HG03064 (cell line): ENCODE measurements around the gene SH3TC1.
A peak's percentile ranks its signal among the peaks of the same experiment; 100 is the strongest.

Experiments
- ATAC-seq: cut with Tn5 transposase; IDR thresholded peaks from one replicate; pipeline ENCODE4 v1.9.1; 2021; ENCODE audit warnings: low read depth; ENCODE audit not compliant: unreplicated experiment

Gene SH3TC1

DNA sequence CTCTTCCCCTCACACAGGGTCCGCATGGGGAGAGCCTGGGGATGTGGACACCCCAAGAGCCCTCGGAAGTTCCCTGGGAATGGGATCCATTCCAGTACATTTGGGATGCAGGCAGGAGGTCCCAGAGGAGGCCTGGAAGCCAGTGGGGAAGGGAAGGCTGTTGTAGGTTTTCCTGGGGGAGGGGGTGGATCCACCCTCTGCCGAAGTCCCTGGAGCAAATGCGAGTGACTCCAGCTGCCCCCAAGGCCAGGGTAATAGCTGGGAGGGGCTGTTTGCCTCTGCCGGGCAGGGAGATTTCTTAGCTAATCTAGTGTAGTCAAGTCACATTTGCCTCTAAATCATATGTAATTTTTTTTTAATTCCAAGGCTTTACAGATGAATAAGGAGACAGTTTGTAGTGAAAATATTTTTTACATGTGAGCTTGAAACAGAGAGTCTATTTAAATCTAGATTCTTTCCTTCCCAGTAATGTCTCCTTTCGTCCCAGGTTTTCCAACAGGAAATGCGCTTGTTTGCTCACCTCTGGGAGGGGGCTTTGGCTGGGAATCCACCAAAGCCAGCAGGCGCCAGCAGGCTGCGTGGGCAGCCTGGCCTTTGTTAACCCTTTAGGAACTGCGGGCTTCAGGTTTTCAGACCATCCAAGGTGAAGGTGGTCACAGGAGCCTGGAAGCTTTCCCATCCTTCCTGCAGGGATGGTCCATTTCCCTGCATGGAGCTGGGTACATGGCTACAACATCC, 26.8 kb downstream of the SH3TC1 start:
- ATAC-seq: no peak

DNA sequence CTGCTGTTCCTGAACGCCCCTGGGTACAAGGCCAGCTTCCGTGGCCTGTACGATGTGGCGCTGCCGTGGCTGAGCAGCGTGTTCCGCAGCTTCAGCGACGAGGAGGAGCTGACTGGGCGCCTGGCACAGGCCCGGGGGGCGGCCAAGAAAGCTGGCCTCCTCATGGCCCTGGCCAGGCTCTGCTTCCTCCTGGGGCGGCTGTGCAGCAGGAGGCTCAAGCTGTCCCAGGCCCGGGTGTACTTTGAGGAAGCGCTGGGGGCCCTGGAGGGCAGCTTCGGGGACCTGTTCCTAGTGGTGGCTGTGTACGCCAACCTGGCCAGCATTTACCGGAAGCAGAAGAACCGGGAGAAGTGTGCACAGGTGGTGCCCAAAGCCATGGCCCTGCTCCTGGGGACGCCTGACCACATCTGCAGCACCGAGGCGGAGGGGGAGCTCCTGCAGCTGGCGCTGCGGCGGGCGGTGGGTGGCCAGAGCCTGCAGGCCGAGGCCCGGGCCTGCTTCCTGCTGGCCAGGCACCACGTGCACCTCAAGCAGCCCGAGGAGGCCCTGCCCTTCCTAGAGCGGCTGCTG, 28.2 kb downstream of the SH3TC1 start:
- no peak for ATAC-seq

DNA sequence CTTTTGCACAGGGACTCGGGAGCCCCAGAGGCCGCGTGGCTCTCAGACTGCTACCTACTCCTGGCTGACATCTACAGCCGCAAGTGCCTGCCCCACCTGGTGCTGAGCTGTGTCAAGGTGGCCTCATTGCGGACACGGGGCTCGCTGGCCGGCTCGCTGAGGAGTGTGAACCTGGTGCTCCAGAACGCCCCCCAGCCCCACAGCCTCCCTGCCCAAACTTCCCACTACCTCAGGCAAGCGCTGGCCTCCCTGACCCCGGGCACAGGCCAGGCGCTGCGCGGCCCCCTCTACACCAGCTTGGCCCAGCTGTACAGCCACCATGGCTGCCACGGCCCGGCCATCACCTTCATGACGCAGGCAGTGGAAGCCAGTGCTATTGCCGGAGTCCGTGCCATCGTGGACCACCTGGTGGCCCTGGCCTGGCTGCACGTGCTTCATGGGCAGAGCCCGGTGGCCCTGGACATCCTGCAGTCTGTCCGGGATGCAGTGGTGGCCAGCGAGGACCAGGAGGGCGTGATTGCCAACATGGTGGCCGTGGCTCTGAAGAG, 28.8 kb downstream of the SH3TC1 start:
- ATAC-seq: no peak

DNA sequence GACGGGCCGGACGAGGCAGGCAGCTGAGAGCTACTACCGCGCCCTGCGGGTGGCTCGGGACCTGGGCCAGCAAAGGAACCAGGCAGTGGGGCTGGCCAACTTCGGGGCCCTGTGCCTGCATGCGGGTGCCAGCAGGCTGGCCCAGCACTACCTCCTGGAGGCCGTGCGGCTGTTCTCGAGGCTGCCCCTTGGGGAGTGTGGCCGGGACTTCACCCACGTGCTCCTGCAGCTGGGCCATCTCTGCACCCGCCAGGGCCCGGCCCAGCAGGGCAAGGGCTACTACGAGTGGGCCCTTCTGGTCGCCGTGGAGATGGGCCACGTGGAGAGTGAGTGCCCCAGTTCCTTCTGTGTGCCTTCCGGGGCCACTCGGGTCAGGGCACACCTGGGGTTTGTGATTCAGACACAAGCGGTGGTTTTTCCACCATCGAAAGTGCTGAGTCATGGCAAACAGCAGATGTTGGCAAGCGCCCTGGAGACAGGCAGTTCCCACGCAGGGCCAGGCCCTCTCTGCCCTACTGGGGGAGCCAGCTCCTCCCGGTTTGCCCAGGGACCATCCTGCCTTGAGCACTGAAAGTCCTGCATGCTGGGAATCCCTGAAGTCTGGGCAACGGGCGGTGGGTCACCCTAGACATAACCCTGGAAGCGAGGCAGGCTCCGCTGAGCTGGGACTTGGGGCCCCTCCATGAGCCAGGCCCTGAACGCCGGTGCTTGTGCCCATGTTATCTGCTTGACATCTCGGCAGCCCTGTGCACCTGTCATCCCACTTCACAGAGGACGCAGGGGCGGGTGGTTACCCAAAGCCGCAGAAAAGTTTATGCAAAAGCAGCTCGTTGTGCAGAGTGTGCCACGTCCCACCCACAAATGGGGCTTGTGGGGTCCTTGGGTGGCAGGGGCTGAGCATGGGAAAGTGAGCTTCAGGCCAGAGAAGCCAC, 29.5 kb downstream of the SH3TC1 start:
- peak; percentile 73 for ATAC-seq

DNA sequence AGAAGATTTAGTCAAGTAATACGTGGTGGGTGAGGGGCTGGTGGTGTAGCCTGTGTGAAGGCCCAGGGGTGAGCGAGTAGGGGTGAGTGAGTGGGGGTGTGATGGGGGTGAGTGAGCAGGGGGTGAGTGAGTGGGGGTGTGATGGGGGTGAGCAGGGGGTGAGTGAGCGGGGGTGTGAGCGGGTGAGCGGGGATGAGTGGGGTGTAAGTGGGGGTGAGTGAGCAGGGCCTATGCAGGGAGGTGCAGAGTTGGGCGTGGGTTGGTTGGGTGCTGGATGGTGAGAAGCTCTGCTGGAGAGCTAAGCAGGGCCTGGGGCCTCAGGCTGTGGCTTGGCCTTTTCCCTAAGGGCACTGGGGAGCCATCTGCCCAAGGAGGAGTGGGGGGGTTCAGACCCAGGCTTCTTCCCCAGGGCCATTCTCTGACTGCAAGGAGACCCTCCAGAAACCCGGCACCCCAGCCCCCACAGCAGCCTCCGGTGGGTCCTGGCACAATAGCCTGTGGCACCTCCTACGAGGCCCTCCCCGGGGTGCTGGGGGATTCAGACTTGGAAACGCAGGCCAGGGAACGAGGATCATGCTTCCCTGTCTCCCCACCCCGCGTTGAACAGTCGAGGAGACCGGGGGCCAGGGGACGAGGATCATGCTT, 30.4 kb downstream of the SH3TC1 start:
- ATAC-seq: no peak

DNA sequence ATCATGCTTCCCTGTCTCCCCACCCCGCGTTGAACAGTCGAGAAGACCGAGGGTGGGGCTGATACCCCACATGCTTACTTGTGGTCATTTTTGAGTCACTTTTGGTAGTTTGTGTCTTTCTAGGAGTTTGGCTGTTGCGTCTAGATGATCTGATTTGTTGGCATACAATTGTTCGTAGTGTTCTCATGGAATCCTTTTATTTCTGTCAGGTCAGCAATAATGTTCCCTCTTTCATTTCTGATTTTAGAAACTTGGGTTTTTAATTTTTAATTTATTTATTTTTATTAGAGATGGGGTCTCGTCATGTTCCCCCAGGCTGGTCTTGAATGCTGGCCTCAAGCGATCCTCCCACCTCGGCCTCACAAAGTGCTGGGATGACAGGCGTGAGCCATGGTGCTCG, 30.9 kb downstream of the SH3TC1 start:
- ATAC-seq: no peak

DNA sequence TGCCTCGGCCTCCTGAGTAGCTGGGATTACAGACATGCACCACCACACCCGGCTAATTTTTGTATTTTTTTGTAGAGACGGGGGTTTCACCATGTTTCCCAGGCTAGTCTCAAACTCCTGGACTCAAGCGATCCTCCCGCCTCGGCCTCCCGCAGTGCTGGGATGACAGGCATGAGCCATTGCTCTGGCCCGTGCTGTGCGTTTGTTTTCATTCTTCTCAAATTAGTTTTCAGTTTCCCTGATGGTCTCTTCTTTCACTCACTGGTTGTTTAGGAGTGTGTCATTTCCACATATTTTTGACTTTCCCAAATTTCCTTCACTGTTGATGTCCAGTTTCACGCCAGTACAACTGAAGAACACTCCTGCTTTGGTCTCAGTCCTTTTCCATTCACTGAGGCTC, 31.8 kb downstream of the SH3TC1 start:
- ATAC-seq: no peak

DNA sequence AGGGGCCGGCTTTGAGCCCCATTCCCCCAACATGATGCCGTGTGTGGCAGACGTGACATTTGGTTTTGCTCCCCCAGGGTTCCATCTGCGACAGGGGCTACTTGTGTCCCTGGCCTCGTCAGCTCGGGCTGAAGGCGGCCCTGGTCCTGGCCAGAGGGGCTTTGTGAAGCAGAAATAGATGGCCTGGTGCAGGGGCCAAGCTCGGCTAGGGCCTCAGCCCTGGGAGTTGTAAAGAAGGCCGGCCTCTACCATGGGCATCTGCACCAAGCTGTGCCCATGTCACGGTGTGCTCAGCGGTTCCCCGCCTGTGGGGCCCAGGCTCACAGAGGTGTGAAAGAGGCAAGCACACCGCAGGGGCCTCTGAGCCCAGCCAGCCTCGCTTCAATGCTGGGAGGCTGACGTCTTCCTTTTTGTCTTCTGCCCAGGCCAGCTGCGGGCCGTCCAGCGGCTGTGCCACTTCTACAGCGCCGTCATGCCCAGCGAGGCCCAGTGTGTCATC, 32.5 kb downstream of the SH3TC1 start:
- no peak for ATAC-seq

DNA sequence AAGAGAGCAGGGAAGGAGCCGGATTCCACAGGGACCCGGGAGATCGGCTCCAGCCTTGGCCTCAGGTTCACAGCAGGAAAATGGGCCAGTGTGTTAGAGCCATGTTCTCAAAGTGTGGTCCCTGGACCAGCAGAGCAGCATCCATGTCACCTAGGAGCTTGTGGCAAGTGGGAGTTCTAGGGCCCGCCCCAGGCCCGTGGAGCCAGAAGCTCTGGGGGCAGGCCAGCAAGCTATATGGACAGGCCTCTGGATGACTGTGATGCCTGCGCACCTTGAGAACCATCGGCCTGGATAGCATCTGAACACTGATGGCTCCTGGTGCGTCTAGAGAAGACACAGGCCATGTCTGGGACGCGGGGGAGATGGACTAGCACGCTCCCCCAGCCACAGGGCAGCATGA, 33.7 kb downstream of the SH3TC1 start:
- no peak for ATAC-seq

DNA sequence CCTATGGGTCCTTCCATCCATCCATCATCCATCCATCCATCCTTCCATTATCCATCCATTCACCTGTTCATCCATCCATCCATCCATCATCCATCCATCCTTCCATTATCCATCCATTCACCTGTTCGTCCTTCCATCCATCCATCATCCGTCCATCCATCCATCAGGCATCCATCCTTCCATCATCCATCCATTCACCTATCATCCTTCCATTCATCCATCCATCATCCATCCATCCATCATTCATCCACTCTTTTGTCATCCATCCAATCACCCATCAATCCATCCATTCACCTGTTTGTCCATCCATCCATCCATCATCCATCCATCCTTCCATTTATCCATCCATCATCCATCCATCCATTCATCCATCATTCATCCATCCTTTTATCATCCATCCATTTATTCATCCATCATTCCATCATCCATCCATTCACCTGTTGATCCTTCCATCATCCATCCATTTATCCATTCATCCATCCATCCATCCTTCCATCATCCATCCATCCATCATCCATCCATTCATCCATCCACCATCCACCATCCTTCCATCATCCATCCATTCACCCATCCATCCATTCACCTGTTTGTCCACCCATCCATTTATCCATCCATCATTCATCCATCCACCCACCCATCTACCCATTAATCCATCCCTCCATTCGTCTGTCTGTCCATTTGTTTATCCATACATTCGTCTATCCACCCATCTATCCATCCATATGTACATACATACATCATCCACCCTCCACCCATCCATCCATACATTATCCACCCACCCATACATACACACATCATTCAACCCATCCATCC, 34.8 kb downstream of the SH3TC1 start:
- ATAC-seq: no peak

DNA sequence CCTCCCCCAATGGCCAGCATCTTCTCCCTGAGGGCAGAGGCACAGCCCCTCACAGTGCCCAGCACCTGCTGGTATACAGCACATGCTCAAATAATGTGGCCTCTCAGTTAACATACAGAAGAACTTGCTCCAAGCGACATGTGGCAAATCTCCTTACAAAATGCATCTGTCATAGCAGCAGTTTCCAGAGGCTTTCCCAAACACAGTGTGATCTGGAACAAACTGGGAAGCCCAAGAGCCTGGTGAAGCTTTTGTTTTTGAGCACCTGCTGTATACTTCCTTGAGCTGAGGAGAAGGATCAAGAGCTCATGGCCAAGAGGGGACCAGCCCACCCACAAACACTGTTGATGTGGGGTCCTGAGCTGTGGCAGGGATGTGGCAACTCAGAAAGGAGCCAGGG, 35.6 kb downstream of the SH3TC1 start:
- ATAC-seq: no peak

DNA sequence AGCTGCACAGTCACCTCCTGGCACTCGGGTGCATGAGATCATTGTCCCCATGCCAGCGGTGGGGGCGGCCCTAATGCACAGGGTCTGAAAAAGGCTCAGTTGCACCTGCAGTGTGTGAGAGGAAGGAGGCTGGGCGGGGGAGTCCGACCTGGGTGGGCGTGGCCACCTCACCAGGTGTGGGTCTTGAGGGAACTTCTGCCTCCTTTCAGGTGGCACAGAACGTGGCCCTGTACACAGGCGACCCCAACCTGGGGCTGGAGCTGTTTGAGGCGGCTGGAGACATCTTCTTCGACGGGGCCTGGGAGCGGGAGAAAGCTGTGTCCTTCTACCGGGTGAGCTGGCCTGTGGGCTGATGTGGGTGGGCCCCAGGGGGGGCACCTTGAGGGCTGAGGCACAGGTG, 36.1 kb downstream of the SH3TC1 start:
- ATAC-seq: no peak

DNA sequence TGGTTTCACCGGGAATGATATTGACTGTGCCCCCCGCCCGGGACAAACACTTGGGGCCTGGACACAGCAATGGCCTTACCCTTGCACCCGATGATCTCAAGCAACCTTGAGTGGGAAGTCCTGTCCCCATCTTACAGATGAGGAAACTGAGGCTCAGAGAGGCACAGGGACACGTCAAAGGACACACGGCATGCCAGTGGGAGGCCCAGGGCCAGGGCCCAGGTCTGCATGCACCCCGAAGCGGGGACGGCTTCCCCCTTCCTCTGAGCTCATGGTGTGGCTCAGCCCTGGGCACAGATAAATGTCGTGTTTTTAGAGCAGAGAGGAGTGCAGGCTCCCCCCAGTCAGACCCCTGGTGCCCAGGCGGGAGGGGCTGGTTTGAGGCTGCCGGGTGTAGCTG, 36.6 kb downstream of the SH3TC1 start:
- ATAC-seq: no peak

DNA sequence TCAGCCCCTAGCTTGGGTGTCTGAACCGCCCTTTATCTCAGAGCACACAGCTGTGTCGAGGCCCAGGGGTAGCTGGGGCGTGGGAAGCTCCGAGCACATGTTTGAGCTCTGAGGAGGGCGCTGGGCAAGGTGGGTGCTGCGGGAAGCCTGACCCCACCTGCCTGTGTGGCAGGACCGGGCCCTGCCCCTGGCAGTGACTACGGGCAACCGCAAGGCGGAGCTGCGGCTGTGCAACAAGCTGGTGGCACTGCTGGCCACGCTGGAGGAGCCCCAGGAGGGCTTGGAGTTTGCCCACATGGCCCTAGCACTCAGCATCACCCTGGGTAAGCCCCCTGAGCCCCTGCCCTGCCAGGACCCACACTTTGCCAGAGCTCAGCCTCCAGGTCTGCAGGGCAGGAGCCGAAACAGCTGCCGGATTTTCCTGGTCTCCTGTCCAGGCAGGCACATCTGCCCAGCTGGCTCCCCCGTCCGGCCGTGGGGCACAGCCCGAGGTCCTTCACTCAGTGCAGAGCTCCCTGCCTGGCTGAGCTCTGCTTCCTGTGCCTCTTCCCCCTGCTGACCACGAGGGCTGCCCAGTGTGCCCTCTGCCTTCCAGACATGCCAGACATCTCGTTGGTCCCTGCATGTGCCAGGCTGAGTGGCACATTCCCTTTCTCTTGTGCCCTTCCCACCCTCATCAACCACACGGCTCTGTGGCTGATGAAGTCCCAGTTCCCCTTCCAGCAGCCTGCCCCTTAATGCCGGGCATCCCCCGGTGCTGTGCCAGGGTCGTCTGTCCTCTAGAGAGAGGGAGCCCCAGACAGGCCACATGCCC, 37.2 kb downstream of the SH3TC1 start:
- no peak for ATAC-seq

DNA sequence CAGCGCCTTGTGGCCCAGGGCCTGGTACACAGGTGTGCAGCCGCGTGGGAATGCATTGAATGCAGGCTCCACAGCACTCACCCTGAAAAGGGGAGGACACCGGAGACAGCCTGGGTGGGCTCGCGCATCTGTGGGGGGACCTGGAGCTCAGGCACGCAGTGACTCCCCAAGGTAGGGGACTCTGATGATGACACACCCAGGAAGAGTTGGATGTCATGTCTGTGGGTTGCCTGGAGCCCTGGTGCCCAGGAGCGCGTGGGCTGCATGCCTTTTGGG, 37.8 kb downstream of the SH3TC1 start:
- no peak for ATAC-seq

DNA sequence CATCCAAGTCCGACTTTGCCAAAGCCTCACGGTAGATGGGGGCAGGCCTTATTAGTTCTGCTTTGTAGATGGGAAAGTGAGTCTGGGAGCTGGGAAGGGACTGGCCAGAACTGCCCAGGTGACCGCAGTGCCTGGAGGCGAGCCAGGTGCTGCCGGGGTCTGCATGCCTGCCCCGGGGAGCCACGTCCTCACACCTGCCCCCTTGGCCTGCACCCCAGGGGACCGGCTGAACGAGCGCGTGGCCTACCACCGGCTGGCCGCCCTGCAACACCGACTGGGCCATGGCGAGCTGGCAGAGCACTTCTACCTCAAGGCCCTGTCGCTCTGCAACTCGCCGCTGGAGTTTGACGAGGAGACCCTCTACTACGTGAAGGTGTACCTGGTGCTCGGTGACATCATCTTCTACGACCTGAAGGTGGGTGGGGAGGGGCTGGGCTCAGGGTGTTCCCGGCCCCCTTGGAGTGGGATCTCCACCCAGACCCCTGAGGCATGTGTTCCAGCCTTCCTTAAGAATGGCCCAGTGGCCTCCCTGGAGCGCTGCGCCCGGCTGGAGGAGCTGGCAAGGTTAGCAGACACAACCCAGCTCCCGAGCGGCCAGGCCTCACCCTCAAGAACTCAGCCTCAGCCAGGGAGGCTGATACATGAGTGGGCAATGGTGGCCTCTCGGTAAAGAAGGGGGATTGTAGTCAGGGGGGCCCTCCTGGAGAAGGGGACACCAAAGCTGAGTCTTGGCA, 38.3 kb downstream of the SH3TC1 start:
- ATAC-seq: no peak

DNA sequence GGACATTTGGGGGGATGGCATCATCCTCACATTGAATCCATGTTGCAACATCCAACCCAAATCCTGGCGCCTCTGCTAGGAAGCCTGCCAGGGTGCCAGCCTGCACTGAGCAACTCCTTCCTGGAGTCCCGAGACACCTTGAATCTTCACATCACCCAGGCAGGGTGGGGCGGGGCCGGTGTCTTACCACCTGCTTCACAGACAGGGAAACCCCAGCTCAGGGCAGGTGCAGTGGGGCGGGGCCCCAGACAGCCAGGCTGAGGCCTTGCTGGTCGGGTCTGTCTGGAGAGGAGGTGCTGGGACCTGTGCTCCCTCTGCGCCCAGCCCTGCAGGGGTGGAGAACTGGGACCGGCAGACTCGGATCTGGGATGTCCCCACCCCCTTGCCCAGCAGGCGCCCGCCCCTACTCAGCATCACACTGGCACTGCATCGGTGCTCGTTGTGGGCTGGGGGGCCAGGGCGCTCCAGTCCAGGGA, 39.0 kb downstream of the SH3TC1 start:
- ATAC-seq: no peak

DNA sequence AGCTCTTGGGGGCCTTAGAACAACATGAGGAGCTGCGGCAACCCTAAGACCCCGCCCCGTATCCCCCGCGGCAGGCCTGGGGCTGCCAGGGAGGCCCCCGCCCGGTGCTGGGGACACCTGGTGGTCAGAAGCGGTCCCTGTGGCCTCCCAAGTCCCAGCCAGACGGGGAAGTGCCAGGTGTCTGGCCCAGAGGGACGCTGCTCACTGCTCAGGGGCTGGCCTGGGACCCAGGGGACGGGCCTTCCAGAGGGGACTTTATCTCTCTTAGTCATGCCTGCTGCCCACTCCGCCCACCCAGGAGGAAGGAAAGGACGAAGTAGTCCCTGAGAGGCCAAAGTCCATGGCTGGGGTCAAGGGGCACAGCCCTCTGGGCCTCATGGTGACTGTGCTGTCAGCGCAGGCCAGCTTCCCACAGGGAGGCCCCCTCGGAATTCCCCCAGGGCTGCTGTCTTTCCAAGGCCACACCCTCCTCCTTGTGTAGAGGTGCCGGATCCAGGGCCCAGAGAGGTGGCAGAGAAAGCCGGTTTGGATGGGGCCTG, 39.5 kb downstream of the SH3TC1 start:
- ATAC-seq: no peak
